ENCODE results near the gene CTDNEP1. TPM values are rescaled to one million over a fixed set of nuclear protein-coding genes. Genes with fewer than 3 reads are reported as not detected.

The CTDNEP1 gene
- polyA plus RNA-seq, 12 donors = 152 to 205 (median 181) TPM; not detected in 1

DNA sequence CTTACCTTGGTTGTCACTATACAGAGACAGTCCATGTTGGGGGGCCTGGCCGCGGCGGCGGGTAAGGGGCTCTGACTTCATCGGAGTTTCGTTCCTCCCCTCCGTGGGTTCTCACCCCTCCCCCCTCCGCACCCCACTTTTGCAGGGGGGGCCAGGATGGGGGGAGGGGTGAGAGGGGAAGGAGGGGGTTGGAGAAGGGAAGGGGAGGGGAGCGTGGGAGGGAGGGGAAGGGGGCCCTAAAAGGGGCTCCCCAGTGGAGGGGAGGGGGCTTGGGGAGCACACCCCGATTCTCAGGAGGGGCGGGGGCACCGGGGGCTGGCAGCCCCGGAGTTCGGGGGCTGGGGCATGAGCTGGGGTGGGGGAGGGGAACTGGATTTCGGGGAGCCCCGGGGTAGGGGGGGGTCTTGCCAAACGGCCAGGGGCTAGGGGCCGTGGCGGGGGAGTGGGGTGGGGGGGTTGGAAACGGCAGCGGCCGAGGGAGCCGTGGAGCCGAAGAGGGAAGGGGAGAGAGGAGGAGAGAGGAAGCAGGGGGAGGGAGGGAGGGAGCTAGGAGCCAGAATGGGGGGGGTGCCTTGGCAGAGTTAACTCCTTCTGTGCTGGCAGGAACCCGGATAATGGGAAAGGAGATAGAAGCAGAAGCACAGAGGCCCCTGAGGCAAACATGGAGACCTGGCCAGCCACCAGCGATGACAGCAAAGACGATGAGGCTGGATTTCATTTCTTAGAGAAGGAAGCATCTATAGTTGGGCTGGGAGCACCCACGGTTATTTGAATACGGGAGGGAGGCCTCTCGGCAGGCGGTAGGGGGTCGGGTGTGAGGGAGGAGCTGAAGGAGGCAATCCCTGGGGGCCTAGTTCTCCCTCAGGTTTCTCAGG, 34.2 kb downstream of the CTDNEP1 start:
- DNase-seq = peak; percentile 89

DNA sequence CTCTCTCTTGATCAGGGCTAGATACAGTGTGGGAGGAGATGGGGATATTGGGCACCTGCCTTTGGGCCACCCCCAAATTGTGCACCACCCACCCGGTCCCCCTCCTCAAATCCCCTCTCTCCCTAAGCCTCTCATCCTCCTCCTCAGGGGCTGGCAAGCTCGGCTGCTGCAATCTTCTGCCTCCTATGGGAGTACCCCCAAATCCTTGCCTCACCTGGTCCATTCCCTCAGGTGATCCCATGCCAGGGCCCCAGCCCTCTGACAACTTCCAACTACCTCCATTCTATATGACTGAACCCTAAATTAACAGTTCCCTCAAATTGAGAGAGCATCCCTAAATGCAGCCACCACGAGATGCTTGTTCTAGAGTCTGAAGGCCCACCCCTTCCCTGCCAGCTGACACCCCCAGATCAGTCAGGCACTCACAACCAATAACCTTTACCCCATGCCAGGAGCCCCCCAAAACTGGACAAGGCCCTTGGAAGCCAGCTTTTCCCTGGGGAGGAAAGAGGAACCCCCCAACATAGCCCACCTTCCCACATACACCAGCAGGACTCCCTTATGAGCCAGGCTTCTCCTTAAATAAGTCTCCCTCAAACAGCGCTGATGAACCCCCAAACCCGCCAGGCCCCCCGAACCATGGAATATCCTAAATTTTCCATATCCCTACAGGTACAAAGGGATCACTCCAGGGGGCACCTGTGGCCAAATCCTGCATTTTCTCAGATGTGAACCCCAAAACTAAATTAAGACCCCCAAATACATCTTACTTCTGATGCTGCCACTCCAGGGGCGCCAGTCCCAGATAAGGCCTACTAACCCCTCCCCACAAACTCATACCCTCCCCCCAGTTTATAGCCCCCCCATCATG, 35.1 kb downstream of the CTDNEP1 start:
- no peak for DNase-seq

DNA sequence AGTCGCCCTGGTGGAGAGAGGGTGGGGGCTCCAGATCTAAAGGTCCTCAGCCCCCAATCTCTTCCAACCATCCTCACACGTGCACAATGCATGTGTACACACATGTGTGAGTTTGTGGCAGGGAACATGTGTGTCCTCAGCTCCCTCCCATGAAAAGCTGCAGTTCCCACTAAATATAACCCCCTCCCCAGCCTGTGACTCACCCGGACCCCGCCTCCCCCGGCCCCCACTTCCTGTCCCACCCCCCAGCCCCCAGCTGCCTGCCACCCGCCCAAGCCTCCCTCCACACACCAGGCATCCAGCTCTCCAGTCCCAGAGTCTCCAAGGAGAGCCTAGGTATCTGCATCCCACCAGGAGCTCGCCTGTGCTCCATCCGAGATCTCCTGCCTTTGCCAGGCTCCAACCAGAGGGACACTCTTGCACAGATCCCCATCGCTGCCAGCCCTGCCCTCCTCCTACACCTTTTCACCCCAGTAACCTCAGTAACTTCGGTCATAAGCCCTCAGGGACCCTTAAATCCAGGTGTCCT, 35.8 kb downstream of the CTDNEP1 start:
- no peak for DNase-seq

DNA sequence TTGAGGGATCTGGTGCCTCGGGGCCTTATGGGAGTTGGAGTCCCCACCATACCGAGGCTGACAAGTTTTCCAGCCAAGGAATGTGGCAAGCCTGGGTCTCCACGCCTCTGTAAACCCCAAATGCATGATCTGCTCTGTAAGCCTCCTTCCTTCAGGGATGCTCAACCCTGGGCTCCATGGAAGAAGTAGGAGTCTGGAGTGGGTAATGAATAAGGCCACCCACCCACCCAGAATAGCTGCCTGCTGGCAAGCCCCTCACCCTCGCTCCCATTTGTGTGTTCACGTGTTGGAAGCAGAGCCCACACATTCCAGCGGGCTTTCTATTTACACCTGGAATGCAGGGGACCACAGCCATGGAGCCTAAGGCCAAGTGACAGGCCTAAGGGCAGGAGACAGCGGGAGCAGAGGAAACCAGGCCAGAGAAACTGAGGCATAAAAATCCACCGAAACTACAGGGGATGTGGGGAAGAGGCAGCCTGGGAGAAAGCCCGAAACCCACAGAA, 36.3 kb downstream of the CTDNEP1 start:
- peak; percentile 93 for DNase-seq

DNA sequence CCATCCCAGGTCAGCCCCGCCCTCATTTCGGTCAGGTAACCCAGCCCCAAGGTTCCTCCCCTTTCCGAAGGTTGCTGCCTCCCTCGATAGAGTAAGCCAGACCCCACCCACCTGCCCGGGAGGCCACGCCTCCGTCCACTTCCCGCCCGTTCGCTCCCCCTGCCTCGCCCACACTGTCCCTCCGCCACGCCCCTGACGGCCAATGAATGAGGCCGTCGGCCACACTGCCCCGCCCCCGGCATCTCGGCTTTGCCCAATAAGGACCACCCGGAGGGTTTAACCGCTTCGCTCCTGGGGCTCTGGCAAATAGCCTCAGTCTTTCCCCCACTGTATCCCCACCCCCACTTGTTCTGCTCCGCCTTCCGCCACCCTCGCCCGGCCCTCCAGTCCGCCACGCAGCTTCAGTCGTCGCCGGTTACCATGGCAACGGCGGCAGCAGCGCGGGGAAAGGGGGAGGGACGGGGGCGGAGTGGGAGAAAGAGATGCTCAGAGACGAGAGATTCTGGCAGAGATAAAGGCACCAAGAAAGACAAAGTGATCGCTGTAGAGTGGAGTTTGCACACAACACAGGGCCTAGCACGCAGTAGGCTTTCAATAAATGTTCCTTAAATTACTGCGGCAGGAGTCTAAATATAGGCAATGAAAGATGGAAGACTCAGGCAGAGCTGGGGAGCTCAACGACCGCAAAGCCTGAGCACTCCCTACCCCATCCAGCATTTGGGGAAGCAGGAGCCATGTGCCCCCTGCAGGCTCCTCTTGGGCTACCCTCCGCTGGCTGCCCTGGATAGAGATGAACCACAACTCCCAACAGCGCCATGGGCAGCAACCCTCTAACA, 37.0 kb downstream of the CTDNEP1 start:
- DNase-seq = peak; percentile 99

DNA sequence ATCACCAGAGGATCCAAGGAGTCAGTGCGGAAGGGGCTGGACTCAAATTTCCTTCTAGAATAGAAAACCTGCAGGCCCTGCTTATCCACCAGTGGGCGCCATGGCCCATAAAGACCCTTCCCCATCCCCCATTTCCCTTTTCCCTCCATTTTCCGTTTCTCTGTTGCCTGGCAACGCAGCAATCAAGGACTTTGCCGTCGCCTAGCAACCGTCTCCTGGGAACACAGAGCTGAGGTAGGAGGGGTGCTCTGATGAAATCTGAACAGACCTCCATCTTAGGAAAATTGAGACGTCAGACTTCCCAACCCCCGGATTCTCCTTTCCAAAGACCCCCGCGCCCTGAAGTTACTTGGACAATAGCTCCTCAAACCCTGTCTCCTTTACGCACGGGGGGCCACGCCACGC, 37.6 kb downstream of the CTDNEP1 start:
- DNase-seq = peak; percentile 90

DNA sequence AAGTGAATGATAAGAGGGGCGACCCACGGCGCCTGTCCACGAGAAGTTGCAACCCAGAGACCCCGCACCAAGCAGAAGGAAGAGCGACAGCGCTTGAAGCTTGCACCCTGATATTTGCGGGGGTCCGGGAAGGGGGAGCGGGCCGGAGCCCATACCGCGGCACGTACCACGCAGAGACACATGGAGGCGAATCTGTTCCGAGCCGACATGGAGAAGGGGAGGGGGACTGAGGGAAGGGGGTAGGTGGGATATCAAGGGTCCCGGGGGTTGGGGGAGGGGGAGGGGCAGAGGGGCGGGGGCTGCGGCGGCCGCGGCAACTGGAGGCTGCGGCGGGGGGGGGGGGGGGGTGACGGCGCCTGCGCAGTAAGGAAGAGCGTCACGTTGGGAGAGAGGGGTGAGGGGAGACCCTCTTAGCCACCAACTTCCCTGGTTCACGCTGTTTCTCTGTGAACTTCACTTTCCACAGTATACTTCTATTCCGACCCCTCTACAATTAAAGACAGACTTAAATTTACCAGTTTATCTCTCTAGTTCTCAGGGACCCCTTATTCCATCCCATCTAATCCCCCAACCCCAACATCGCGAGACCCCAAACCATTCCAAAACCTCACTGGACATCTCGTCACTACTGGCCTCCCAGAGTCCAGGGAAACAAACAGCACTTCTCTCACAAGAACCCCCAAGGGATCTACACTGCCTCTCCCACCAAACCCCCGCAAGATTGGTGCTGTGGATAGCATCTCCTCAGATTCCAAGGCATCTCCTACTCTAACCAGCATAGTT, 39.9 kb downstream of the CTDNEP1 start:
- DNase-seq = no peak

DNA sequence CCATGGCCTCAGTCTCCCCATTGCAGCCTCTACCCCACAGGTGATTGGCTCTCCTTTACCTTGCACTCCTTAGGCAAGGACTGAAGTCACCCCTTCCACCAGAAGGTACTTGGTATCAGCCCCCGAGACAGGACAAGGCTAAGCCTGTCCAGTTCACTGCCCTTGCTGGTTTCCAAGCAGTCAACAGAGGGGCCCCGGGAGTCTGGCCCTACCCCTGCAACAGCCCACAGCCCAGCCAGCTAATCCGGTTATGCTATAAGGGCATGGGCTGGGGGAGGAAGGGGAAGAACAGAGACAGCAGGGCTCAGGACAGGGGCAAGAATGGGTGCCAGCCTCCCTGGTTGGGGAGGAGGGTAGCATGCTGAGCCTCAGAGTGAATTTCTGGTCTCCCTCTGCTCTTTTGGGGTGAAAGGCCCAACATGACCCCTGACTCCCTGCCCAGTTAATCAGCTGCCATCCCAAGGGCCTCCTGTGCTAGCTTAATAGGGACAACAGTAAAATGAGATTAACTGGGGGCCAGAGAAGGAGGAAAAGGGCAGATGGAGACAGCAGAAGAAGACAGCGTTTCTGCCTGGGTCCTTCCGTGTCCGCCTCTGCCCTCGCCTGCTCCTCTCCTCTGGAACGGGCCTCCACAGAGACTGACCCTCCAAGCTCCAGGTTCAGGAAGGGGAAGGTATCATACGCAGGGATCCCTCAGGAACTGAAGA, 42.6 kb downstream of the CTDNEP1 start:
- no peak for DNase-seq

DNA sequence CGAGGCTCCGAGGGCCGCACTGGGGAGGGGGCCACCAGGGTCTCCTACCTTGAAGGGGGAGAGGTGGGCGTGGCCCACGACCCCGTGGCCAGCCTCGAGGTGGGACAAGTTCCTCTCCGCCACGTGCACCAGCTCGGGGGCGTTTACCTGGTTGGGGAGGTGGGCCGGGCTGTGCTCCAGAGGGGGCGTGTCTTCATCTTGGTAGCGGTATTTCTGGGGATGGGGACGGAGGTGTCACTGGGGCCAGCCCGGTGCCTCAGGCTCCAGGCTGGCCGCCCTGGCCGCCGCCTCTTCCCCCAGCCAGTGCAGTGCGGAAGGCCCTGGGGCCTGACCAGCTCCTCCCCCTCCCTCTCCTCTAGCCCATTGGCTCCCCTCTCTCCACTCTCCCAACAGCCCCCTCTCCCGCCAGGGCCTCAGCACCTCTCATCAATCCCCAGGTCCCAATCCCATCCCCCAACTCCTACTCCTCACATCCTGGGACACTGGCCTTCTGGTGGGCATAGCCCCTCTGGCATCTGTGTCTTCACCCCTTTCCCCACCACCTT, 43.4 kb downstream of the CTDNEP1 start:
- DNase-seq = no peak

DNA sequence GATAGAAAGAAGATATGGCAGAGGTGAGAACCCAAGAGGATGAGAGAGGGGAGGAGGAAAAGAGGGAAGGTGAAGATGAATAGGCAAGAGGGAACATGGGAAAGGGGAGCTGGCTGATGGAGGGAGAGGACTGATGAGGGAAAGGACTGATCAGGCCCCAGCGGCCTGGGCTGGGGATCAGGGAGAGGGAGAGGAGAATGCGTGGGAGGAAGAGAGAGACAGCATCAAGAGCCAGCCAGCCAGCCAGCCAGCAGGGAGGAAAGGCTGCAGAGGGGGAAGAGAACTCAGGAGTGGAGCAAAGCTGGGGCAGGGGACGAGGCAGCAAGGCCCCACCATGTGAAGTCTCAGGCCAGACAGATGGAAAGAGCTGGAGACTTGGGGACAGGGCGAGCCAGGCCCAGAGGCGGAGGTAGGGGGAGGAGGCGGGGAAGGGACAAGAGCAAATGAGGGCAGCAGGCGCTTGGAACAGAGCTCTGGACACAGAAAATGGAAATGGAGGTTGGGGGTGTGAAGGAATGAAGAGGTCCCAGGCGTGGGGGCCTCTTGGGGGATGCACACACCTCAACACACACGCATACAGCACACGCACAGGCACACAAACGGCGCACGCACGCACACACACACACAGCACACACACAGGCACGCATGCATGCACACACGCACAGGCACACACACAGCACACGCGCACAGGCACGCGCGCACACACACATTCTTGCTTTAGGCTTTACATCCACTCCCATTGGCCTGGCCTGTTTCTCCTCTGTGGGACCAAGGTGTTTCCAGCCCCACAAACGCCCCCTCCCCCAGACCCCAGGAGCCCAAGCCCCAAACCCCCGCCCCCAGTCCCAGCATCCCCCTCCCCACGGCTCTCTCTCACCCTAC, 44.2 kb downstream of the CTDNEP1 start:
- no peak for DNase-seq

DNA sequence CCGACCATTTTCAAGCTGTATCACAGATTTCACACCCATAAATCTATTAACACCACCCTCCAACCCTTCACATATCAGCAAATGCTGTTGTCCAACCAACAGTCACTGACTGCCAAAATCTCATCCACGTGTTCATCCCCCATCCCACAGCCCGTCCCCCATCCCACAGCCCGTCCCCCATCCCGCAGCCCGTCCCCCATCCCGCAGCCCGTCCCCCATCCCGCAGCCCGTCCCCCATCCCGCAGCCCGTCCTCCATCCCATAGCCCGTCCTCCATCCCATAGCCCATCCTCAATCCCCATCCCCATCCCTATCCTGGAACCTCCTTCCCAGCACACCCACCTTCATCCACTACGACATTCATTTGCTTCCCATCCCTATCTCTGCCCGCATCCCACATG, 46.0 kb downstream of the CTDNEP1 start:
- no peak for DNase-seq

DNA sequence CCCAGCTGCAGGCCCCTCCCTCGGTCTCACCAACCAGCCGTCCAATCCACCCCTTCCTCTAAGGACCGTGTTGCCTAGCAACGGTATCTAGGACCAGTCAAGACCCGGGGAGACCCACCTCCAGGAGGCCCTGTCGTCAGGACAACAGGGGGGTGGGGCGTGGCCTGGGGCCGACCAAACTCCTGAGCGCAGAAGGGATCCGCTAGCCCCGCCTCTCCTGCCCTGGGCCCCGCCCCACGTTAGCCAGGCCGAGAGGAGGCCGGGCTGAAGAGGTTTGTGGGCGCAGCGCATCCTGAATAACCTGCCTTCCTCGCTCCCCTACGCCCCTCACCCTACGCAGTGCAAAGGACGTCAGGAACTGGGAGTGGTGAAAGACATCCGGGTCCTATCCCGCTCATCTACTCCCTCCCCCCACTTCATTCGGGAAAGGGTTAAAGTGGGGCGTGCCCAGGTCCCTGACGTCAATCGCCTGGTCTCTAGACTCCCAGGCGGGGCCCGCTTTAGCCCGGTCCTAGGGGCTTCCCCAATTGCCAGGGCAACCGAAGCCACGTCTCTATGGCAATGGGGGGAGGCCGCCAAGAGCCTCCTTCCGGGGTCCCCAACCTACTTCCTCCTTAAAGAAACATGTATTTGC, 46.6 kb downstream of the CTDNEP1 start:
- peak; percentile 92 for DNase-seq

DNA sequence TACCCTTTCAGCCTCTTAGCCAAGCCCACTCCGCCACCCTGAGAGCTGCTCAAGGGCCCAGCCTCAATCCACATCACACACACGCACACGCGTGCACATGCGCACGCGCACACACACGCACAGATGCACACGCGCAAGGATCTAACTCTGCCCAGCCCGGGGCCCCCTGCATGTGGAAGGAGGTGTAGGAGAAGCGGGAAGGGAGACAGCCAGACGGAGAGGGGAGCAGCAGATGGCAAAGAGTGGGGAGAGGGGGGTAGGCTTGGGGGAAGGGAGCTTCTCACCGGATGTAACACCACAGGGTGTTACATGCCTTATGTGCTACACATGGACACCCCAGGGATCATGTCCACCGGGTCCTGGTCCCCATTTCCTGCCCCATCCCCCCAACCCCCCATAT, 47.2 kb downstream of the CTDNEP1 start:
- no peak for DNase-seq

DNA sequence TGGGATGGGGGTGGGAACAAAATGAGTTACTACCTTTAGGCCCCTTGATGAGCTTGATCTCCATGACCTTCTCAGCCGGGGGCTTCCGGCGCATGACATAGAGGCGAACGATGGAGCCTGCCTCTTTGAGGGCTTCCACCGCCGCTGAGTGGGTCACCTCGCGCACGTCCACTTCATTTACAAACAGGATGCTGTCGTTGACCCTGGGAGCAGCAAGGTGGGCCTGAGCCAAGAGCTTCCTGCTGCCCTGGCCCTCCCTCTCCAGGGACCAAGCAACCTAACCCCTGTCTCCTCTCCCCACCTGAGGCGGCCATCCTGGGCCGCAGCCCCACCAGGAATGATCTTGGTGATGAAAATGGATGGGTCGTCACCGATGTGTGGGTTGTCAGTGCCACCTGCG, 48.1 kb downstream of the CTDNEP1 start:
- DNase-seq = no peak

DNA sequence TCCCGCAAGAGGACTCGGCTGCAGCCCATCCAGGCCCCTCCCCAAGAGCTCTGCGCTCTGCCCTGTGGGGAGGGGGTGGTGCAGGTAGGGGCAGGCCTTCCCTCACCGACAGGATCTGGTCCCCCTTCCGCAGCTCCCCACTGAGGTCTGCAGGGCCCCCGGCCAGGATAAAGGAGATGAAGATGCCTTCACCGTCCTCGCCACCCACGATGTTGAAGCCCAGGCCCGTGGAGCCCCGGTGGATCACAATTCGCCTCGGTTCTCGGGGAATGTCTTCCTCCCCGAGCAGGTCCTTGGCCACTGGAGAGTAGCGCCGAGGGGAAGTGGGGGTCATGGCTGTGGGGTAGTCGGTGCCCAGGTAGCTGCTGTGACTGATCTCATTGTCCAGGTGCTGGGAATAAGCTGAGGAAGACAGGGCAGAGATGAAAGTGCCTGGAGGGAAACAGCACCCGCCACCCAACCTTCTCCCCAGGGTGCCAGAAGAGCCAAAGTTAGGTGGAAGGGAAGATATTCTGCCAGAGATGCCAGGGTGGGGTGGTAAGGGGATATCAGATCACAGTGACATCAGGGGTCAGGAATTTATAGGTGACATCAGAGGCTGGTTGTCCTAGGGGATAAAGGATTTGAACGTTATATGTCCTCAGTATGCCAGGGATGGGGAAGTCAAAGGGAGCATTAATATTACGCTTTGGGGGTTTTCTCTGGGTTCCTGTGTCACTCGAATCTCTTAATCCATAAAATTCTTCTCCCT, 54.7 kb downstream of the CTDNEP1 start:
- no peak for DNase-seq

DNA sequence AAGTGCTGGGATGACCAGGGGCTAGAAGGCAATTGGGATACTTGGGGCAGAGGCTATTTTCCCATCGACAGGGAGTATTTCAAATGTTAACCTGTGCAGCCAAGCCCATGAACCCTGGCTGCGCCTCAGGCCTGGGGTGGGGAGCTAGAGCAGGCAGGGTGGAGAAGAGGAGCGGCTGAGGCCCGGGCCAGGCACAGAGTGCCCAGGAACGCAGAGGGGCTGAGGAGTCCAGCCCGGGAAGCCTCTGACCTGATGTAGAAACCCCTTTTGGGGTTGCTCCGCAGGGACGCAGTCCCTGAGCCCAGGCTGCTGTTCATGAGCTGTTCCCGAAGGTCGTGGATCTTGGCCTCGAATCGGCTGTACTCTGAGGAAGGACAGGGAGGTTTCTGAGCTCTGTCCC, 55.6 kb downstream of the CTDNEP1 start:
- DNase-seq = no peak
